ENCODE results near the gene ATP10A.

- TF ChIP-seq, protein P1, sequence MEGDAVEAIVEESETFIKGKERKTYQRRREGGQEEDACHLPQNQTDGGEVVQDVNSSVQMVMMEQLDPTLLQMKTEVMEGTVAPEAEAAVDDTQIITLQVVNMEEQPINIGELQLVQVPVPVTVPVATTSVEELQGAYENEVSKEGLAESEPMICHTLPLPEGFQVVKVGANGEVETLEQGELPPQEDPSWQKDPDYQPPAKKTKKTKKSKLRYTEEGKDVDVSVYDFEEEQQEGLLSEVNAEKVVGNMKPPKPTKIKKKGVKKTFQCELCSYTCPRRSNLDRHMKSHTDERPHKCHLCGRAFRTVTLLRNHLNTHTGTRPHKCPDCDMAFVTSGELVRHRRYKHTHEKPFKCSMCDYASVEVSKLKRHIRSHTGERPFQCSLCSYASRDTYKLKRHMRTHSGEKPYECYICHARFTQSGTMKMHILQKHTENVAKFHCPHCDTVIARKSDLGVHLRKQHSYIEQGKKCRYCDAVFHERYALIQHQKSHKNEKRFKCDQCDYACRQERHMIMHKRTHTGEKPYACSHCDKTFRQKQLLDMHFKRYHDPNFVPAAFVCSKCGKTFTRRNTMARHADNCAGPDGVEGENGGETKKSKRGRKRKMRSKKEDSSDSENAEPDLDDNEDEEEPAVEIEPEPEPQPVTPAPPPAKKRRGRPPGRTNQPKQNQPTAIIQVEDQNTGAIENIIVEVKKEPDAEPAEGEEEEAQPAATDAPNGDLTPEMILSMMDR (IDR thresholded peaks at IDR 0.05): no peak
- TF ChIP-seq POLR2AphosphoS5 (IDR thresholded peaks at IDR 0.05) (no peak), POLR2A (IDR thresholded peaks at IDR 0.05) (no peak), EP300 (IDR thresholded peaks at IDR 0.05; ENCODE audit: low read depth) (no peak)
These were observed 10.2 kb downstream of the ATP10A start for GRCh38 chr15:25852661-25853524.
